OCI-LY3 (cell line): ENCODE data around the gene ADGRG1.

Source experiments
- EZH2phosphoT487 ChIP-seq: fragments of 200-600 bp; shearing (Covaris generic); IDR thresholded peaks from 2 replicates; pipeline ENCODE4 v1.6.1; 2018; ENCODE audit warnings: antibody characterized with exemption, mixed run types, low read depth
- TF ChIP-seq, protein P1 (sequence below): fragments of 200-600, 300-600 bp; sonication (generic); IDR thresholded peaks from 2 replicates; pipeline ENCODE4 v1.5.1; 2014; ENCODE audit warnings: antibody characterized with exemption, low read length, low read depth

DNA sequence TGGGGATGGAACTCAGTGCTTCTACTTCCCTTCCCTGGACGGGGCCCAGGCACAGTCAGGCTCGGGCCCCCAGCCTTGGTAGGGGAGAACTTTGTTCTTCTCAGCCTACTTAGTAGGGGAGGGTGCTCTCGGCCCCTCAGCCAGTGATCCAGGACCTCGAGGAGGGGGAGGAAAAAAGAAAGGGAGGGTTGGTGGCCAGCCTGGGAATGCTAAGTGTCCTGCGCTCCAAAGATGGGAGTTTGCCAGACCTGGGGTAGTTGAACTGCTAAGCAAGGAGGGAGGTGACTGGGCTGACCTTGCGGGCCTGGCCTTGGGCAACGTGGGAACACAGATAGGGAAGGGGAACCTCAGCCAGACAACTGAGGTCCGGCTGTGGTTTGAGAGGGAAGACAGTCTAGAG is 12.2 kb downstream of the ADGRG1 start:
- TF ChIP-seq, protein P1, sequence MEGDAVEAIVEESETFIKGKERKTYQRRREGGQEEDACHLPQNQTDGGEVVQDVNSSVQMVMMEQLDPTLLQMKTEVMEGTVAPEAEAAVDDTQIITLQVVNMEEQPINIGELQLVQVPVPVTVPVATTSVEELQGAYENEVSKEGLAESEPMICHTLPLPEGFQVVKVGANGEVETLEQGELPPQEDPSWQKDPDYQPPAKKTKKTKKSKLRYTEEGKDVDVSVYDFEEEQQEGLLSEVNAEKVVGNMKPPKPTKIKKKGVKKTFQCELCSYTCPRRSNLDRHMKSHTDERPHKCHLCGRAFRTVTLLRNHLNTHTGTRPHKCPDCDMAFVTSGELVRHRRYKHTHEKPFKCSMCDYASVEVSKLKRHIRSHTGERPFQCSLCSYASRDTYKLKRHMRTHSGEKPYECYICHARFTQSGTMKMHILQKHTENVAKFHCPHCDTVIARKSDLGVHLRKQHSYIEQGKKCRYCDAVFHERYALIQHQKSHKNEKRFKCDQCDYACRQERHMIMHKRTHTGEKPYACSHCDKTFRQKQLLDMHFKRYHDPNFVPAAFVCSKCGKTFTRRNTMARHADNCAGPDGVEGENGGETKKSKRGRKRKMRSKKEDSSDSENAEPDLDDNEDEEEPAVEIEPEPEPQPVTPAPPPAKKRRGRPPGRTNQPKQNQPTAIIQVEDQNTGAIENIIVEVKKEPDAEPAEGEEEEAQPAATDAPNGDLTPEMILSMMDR: no peak
- TF ChIP-seq EZH2phosphoT487: no peak
